ENCODE measurements around the gene FLT3.
"Not testable (repeated sequence)": the region's sequence is repeated elsewhere in the genome, so short reads cannot be mapped to it uniquely, and the experiment has no call there.

Gene FLT3

DNA sequence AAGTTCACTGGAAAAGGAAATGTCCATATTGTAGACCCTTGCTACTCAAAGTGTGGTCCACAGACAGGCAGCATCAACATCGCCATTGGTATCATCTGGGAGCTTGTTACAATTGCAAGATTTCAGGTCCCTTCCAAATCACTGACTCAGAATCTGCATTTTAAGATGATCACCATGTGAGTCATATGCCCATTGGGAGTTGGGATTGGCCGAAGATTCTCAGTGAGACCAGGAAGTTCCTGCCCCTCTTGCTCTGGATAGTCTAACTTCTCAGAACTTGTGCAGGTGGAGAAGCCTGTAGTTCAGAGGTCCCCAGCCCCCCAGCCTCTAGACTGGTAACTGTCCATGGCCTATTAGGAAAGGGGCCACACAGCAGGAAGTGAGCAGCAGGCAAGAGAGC is 63.0 kb downstream of the FLT3 start:
- Histone ChIP-seq H3K4me2 (ENCODE audit: low read length) (peak overlapping the region; percentile 3; the same call in 1 of the 2 replicates), H3K4me1 (ENCODE audit: low read length) (peaks cover 65% of the 10 kb centered on the region), H3K79me2 (ENCODE audit: low read length) (no peaks in the 10 kb centered on the region), H3K9ac (ENCODE audit: low read length) (no peak overlapping the region), H3K9me3 (ENCODE audit: insufficient read depth, low read length) (no peaks in the 10 kb centered on the region), H3K4me3 (ENCODE audit: low read length) (no peak overlapping the region), H2AFZ (ENCODE audit: low read depth, low read length) (0 out of 2 replicates have a peak overlapping the region, but pooled peaks have one; percentile 14), H4K20me1 (ENCODE audit: insufficient read depth, low read length) (no peaks in the 10 kb centered on the region), H3K36me3 (replicated peaks; ENCODE audit: low read depth, low read length) (no peaks in the 10 kb centered on the region), H3K27me3 (ENCODE audit: low read depth, low read length) (no peaks in the 10 kb centered on the region), H3K27ac (ENCODE audit: low read length) (no peak overlapping the region)
- no peak for TF ChIP-seq EZH2phosphoT487 (IDR thresholded peaks at IDR 0.05; ENCODE audit: low read depth)
- TF ChIP-seq, protein P1, sequence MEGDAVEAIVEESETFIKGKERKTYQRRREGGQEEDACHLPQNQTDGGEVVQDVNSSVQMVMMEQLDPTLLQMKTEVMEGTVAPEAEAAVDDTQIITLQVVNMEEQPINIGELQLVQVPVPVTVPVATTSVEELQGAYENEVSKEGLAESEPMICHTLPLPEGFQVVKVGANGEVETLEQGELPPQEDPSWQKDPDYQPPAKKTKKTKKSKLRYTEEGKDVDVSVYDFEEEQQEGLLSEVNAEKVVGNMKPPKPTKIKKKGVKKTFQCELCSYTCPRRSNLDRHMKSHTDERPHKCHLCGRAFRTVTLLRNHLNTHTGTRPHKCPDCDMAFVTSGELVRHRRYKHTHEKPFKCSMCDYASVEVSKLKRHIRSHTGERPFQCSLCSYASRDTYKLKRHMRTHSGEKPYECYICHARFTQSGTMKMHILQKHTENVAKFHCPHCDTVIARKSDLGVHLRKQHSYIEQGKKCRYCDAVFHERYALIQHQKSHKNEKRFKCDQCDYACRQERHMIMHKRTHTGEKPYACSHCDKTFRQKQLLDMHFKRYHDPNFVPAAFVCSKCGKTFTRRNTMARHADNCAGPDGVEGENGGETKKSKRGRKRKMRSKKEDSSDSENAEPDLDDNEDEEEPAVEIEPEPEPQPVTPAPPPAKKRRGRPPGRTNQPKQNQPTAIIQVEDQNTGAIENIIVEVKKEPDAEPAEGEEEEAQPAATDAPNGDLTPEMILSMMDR (IDR thresholded peaks at IDR 0.05; ENCODE audit: low read depth, low read length), result no peak

DNA sequence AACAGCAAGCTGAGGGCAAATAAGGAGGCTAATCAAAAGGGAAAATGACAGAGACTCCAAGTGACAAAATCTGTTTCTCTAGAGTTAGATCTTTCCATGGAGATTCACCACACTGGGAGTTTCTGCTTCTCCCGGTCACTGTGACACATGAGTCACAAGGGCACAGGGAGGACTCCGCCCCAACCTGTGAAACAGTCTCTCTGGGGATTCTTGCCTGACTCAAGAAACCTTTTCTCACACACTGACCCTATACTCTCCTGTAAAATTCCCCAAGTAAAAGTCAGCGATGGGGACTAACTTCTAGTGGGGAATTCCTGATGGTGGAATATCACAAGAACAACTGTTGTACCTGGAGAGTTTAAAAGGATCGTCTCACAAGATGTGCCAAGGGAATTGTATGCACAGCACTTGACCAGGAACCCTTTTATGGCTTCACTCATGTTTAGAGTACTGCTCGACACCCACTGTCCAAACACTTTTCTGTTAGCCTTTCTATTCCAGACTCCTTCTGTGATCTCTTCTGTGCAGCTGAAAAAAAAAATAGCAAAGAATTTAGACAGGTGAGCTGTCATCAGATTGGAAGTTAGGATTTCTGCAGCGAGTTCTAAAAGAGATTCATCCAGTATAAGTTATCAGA is 65.1 kb downstream of the FLT3 start:
- no peak overlapping the region for H3K27ac ChIP-seq (ENCODE audit: low read length)
- TF ChIP-seq, protein P1 (IDR thresholded peaks at IDR 0.05; ENCODE audit: low read depth, low read length), result no peak
- TF ChIP-seq EZH2phosphoT487 (IDR thresholded peaks at IDR 0.05; ENCODE audit: low read depth), result no peak
- H3K4me3 ChIP-seq (ENCODE audit: low read length), result no peak overlapping the region
- H3K36me3 ChIP-seq (replicated peaks; ENCODE audit: low read depth, low read length), result no peaks in the 10 kb centered on the region
- no peaks in the 10 kb centered on the region for H3K79me2 ChIP-seq (ENCODE audit: low read length)
- no peaks in the 10 kb centered on the region for H4K20me1 ChIP-seq (ENCODE audit: insufficient read depth, low read length)
- no peaks in the 10 kb centered on the region for H3K27me3 ChIP-seq (ENCODE audit: low read depth, low read length)
- no peak overlapping the region for H2AFZ ChIP-seq (ENCODE audit: low read depth, low read length)
- H3K4me1 ChIP-seq (ENCODE audit: low read length), result peaks cover 63% of the 10 kb centered on the region
- H3K4me2 ChIP-seq (ENCODE audit: low read length), result peak overlapping the region; percentile 38
- H3K9me3 ChIP-seq (ENCODE audit: insufficient read depth, low read length), result no peaks in the 10 kb centered on the region
- H3K9ac ChIP-seq (ENCODE audit: low read length), result no peak overlapping the region

DNA sequence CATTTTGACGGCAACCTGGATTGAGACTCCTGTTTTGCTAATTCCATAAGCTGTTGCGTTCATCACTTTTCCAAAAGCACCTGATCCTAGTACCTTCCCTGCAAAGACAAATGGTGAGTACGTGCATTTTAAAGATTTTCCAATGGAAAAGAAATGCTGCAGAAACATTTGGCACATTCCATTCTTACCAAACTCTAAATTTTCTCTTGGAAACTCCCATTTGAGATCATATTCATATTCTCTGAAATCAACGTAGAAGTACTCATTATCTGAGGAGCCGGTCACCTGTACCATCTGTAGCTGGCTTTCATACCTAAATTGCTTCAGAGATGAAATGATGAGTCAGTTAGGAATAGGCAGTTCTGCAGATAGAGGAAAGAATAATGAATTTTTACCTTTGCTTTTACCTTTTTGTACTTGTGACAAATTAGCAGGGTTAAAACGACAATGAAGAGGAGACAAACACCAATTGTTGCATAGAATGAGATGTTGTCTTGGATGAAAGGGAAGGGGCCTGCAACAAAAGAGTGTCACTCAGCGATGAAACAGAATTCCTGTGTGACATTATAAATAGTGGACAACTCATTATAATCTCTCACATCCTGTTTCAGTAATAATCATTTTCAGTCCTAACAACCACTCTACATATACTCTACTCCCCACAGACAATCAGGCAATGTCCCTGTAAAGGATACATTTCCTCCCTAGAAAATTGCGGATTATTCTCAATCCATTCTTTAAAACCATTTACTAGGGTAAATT is 66.3 kb downstream of the FLT3 start:
- no peak overlapping the region for H3K4me3 ChIP-seq (ENCODE audit: low read length)
- H3K9me3 ChIP-seq (ENCODE audit: insufficient read depth, low read length), result no peaks in the 10 kb centered on the region
- H3K79me2 ChIP-seq (ENCODE audit: low read length), result no peaks in the 10 kb centered on the region
- no peak overlapping the region for H2AFZ ChIP-seq (ENCODE audit: low read depth, low read length)
- H4K20me1 ChIP-seq (ENCODE audit: insufficient read depth, low read length), result no peaks in the 10 kb centered on the region
- peaks cover 56% of the 10 kb centered on the region for H3K4me1 ChIP-seq (ENCODE audit: low read length)
- H3K9ac ChIP-seq (ENCODE audit: low read length), result no peak overlapping the region
- H3K36me3 ChIP-seq (replicated peaks; ENCODE audit: low read depth, low read length), result no peaks in the 10 kb centered on the region
- TF ChIP-seq, protein P1 (IDR thresholded peaks at IDR 0.05; ENCODE audit: low read depth, low read length), result no peak
- no peak for TF ChIP-seq EZH2phosphoT487 (IDR thresholded peaks at IDR 0.05; ENCODE audit: low read depth)
- H3K27me3 ChIP-seq (ENCODE audit: low read depth, low read length), result no peaks in the 10 kb centered on the region
- H3K27ac ChIP-seq (ENCODE audit: low read length), result no peak overlapping the region
- peak overlapping the region; percentile 38 for H3K4me2 ChIP-seq (ENCODE audit: low read length)

DNA sequence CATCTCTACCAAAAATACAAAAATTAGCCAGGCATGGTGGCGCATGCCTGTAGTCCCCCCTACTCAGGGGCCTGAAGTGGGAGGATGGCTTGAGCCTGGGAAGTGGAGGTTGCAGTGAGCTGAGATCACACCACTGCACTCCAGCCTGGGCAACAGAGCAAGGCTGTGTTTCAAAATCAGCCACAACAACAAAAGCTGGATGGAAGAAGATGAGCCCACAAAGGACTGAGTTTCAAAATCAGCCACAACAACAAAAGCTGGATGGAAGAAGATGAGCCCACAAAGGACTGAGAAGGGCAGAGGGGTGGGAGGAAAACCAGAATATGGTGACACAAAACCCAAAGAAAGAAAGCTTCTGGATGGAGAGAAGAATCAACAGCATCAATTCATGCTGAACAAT is 67.9 kb downstream of the FLT3 start:
- not testable (repeated sequence) for H2AFZ ChIP-seq (ENCODE audit: low read depth, low read length); H3K4me3 ChIP-seq (ENCODE audit: low read length); H3K9me3 ChIP-seq (ENCODE audit: insufficient read depth, low read length); H3K27me3 ChIP-seq (ENCODE audit: low read depth, low read length); H3K79me2 ChIP-seq (ENCODE audit: low read length); H4K20me1 ChIP-seq (ENCODE audit: insufficient read depth, low read length); H3K36me3 ChIP-seq (replicated peaks; ENCODE audit: low read depth, low read length)
- H3K4me1 ChIP-seq (ENCODE audit: low read length), result peaks cover 51% of the 10 kb centered on the region
- H3K9ac ChIP-seq (ENCODE audit: low read length), result peak overlapping the region; percentile 40; the same call in 1 of the 2 replicates
- H3K27ac ChIP-seq (ENCODE audit: low read length), result peak overlapping the region; percentile 74
- H3K4me2 ChIP-seq (ENCODE audit: low read length), result peak overlapping the region; percentile 60

Data from OCI-LY3 (cell line).